Epithelial cell of esophagus (primary cell): ENCODE data around the gene PADI4.

Experiments
- DNase-seq: peaks from one replicate; pipeline ENCODE4 v3.0.0; 2010; ENCODE audit warnings: low read depth
- H3K4me3 ChIP-seq: 2 replicates; pipeline ENCODE4 v1.5.1; 2011; ENCODE audit warnings: mild to moderate bottlenecking, low read length, control low read depth
- CTCF ChIP-seq: IDR thresholded peaks from 2 replicates; pipeline ENCODE4 v1.5.1; 2011; ENCODE audit warnings: low read depth, mild to moderate bottlenecking, low read length, control low read depth, inconsistent platforms; ENCODE audit not compliant: insufficient read depth; ENCODE audit errors: missing control alignments

The PADI4 gene, protein sequence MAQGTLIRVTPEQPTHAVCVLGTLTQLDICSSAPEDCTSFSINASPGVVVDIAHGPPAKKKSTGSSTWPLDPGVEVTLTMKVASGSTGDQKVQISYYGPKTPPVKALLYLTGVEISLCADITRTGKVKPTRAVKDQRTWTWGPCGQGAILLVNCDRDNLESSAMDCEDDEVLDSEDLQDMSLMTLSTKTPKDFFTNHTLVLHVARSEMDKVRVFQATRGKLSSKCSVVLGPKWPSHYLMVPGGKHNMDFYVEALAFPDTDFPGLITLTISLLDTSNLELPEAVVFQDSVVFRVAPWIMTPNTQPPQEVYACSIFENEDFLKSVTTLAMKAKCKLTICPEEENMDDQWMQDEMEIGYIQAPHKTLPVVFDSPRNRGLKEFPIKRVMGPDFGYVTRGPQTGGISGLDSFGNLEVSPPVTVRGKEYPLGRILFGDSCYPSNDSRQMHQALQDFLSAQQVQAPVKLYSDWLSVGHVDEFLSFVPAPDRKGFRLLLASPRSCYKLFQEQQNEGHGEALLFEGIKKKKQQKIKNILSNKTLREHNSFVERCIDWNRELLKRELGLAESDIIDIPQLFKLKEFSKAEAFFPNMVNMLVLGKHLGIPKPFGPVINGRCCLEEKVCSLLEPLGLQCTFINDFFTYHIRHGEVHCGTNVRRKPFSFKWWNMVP

GRCh38 chr1:17307946-17308345 lies at the start of gene PADI4:
TSS of gene PADI4 (plus strand) at chr1:17308197. CDS start at chr1:17308223, 26 bp downstream.
- no peak within 1 kb of the TSS for H3K4me3 ChIP-seq
- no peak for DNase-seq
- TF ChIP-seq CTCF, result no peak

DNA sequence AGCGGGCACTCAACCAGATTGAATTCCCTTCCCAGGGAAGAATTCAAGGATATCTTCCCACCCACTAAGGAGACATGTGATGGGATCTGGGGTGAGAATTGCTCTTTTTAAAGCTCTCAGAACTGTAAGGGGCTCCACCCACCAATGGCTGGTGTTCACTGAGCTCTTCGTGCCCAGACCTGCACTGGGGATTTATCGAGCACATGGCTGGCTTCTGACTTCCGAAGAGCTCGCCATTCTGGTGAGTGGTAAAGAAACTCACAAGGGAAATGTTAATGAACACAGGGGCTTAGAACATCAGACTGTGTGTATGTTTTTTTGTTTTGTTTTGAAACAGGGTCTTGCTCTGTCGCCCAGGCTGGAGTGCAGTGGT lies 49.3 kb upstream of the PADI4 start:
- no peak for TF ChIP-seq CTCF
- no peak overlapping the region for H3K4me3 ChIP-seq
- peak; percentile 51 for DNase-seq

- no peak overlapping the region for H3K4me3 ChIP-seq
- DNase-seq, result peak; percentile 33
- no peak for TF ChIP-seq CTCF
Measured at GRCh38 chr1:17259233-17259873, 48.6 kb upstream of the PADI4 start.

GRCh38 chr1:17260264-17260663 lies 47.7 kb upstream of the PADI4 start:
- H3K4me3 ChIP-seq, result no peak overlapping the region
- DNase-seq, result no peak
- no peak for TF ChIP-seq CTCF

DNA sequence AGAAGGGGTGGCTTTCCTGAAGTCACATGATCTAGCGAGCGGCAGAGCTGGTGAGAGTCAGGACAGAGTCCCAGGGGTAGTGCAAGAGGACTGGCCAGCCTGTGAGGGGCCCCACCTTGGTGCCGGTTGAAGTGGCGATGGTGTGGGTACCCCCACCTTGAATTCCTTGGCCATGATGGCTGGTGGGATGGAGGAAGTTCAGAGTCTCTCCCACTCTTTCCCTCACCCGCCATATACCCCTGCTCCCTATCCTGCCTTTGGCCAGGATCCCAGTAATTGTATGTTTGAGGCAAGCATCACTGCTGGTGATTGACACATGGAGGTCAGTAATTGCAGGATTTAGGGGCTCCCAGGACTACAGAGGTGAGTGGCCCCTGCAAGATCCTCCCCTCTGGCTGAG lies 47.3 kb upstream of the PADI4 start:
- no peak for DNase-seq
- H3K4me3 ChIP-seq, result no peak overlapping the region
- TF ChIP-seq CTCF, result no peak

GRCh38 chr1:17263936-17264335 lies 44.1 kb upstream of the PADI4 start:
- no peak for TF ChIP-seq CTCF

More at GRCh38 chr1:17263936-17264335, 44.1 kb upstream of the PADI4 start:
- no peak overlapping the region for H3K4me3 ChIP-seq
- no peak for DNase-seq
